NCI-H187 (cell line): ENCODE results near the gene TOX2.

Experiments
- DNase-seq, 2 experiments: peaks; one replicate each; lab custom pipeline; 2025; lab: John Stamatoyannopoulos, UW

Gene TOX2

DNA sequence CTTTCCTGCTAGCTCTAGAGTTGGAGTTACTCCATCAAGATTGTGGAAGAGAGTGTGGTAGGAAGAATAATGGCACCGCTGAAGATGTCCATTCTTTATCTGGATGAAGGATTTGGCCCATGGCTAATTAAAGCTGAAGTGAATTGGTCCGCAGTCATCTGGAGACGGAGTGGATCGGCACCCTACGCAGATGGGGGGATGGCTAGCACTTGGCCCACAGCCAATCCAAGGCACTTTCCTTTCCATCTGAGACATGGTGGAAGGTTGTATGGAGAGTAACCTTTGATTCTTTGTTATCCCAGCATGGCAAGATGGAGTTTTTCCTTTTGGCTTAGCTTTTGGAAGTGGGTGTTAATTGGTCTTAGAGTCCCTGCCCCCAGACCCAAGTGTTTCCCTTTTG is 184.0 kb downstream of the TOX2 start:
- no peak for DNase-seq

GRCh38 chr20:44099832-44100231 is 185.2 kb downstream of the TOX2 start:
- DNase-seq, result no peak

- DNase-seq, result no peak
Observed at GRCh38 chr20:44102582-44102981, 187.9 kb downstream of the TOX2 start.

- DNase-seq, result no peak
Observed at GRCh38 chr20:44104798-44105517, 190.3 kb downstream of the TOX2 start.

DNA sequence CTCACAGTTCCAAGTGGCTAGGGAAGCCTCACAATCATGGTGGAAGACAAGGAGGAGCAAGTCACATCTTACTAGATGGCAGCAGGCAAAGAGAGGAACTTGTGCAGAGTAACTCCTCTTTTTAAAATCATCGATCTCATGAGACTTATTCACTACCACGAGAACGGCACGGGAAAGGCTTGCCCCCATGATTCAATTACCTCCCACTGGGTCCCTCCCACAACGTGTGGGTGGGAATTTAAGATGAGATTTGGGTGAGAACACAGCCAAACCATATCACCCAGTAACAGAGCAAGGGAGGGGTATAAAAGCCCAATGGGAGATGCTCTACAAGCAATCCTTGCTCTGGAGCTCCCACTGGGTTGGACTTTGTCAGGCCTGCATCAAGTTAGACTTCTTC is 192.0 kb downstream of the TOX2 start:
- DNase-seq, result no peak

GRCh38 chr20:44109951-44110361 is 195.3 kb downstream of the TOX2 start:
- DNase-seq, result no peak

DNA sequence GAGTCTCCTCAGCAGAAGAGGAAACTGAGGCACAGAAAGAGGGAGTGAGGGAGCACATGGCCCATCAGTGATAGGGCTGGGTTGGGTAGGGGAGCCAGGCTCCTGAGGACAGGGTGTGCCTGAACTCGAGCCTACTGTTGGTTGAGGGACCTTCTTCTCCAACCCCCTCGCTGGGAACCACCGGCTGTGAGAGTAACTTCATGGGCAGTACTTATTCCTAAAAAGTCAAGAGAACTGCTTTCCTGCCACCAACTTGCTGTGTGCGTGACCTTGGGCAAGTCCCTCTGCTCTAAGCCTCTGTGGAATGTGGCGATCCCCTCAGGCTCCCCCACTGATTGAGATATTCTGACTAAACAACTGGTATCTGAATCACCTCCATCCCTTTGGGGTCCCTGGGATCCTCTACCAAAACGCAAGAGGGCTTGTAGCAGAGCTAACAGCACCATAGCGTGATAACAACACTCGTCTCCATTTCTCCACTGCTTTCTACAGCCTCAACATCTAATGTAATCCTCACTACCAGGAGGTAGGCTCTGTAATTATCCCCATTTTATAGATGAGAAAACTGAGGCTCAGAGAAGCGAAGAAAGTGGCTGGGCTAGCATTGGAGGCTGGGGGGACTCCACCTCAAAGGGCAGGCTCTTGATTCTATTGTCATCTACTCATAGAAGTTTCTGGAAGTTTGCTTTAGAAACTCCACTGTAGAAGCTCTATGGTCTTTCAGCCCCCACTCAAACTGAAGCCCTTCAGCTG is 196.3 kb downstream of the TOX2 start:
- DNase-seq, result no peak

GRCh38 chr20:44111712-44112335 is 197.2 kb downstream of the TOX2 start:
- DNase-seq, result no peak

DNA sequence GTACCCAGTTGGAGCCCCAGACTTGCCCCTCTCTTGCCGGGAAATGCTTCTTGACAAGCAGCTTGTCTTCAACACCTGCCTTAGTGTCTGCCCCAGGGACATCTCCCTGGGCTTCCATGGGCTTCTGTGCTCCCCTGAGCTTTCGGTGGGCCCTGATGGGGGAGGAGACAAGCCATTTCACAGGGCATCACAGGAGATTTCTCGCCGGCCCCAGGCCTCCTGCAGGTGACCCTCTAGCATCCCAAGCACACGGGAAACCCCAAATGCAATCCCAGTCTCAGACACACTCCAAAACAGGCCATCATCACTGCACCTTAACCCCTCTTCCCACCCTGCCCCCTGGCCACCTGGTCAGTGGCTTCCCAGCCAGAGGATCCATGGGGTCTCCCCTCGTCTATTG is 197.8 kb downstream of the TOX2 start:
- no peak for DNase-seq

- DNase-seq, result no peak
Observed at GRCh38 chr20:44112889-44113617, 198.4 kb downstream of the TOX2 start.

DNA sequence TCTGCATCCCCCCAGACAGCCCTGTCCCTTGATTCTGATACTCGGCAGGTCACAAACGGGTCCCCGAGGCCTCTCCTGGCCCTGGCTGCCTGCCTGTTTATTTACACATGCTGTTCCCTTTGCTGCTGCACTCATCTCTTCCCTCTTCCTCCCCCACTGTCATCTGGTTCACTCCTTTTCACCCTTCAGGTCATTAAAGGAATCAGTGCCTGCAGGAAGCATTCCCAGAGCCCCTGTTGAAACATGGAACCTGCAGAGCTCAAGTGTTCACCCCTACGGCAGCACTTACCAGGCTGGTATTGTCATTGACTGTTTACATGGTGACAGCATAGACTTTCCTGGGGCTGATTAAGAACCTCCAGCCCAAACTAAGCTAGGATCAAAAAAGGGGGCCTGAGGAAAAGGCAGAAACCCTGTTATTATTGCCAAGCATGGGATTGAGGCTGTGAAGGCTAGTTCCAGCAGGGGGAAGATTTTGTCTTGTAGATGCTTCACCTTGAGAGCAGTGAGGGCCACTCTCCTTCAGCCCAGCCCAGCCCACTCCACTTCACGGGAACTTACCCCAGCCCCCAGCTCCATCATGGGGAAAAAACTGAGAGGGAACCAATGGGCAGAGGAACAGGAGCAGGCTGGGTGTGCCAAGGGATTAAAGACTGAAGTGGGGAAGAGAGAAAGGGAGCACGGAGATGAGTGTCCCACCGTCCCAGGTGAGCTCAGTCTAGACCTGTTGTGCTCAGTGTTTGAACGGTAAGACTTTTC is 199.1 kb downstream of the TOX2 start:
- no peak for DNase-seq

DNA sequence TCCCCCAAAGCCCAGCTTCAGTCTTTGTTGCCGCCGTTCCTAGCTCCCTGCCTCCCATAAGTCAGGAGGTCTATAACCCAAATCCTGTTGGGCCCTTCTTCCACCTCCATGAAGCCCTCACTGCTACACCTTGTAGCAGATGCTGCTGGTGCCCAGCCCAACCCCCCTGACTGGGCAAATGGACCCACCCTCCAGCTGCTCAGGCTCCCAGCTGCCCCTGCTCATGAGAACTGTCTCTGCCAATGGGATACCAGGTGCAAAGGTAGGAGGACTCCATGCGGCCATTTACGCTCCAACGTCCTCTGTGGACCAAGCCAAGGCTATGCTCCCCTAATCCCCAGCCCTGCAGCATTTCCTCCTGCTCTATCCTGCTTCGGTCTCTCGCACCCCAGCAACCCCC is 200.5 kb downstream of the TOX2 start:
- no peak for DNase-seq

DNA sequence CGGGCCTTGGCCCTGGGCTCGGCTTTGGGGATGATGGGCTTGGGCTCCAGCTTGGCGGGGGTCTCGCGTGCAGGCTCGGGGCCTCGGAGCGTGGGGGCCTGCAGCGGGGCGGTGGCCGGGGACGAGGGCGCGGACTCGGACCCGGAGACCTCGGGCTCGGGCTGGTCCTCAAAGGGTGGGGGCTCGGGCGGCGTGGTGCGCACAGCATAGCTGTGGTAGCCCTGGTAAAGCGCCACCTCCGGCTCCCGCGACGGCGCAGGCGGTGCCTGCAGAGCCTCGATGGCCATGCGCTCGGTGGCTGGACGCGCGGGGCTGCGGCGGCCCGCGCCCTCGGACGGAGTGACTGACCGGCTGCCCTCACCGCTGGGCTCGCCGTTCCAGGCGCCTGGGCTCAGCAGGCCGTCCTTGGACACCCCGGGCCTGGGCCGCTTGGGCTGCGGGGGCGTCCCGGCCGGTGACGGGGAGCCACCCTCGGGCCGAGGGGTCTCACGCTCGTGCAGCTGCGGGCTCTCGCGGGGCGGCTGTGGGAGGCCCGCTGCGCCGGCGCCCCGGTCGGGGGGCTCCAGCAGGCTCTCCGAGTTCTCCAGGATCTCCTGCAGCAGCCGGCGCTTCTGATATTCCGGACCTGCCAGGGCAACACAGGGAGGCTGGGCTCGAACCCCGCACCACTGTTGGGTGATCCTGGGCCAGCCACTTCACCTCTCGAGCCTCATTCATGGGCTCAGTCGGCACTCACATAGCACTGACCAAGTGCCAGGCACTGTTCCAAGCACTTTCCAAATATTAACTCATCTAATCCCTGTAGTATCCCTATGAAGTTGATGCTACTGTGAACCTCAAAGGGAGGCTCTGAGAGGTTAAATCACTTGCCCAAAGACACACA is 201.4 kb downstream of the TOX2 start:
- no peak for DNase-seq

DNA sequence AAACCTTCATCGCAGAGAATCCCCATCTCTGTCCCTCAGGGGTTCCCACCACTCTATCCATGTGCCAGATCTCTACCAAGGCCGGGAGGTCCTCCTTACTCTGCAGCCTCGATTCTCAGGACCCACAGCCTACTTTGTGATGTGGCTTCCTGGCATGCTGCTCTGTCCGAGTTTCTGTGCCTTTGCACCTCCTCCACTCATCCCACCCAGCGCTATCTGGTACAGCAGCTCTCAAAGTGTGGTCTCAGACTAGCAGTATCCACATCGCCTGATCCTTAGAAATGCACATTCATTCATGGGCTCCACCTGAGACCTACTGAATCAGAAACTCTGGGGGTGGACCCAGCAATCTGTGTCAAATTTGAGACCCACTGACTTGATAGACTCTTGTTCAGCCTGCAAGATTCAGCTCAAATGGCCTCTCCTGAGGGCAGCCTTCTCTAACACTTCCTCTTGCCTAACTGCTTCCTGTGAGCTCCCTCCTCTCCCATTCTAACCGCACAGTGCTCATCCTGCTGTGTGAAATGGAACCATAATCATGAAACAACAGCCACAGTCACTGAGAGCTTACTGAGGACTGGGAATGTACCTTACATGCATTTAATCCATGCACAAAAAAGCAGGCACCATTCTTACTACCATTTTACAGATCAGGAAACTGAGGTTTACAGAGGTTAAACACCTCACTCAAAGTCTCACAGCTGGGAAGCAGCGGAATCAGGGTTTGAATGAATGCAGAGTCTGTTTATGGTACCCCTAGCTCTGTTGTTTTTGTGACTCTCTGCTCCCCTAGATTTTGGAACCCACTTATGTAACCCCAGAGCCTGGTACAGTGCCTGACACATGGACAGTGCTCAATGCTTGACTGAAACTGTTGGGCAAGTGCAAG is 202.9 kb downstream of the TOX2 start:
- no peak for DNase-seq

- DNase-seq, result no peak
Observed at GRCh38 chr20:44118185-44119033, 203.8 kb downstream of the TOX2 start.
